Left cardiac atrium (tissue), 4 donors: Measurements from ENCODE around the gene RPL10. TPM values are rescaled to one million over a fixed set of nuclear protein-coding genes. Genes with fewer than 3 reads are reported as not detected.

Experiments used
- ATAC-seq, 2 donors: fragments of 200-7000 bp; cut with Tn5 transposase; one replicate each; pipeline ENCODE4 v1.9.1; 2020; ENCODE audit warnings: mild to moderate bottlenecking in 2 of 2, moderate library complexity in 2 of 2
- DNase-seq: peaks from one replicate; pipeline ENCODE4 v3.0.0-alpha.2; 2020
- intact Hi-C, 2 donors: fragments of 100-400 bp; cut with DNase I; formaldehyde crosslinking; loops; one replicate each; pipeline versions ENCODE4 v1.14.1 to v1.15.1; 2022 to 2023
- total RNA-seq, 2 donors: library from RNA; stranded (reverse); fragmentation: NEBNext Ultra II Directional; extraction: Animal tissue kit (Norgen Biotek cat#: 25700); gene quantifications; one replicate each; pipeline ENCODE4 v1.2.1, GENCODE V29; 2021
- donor health status: DM: no; HTN: yes; CAD: no.
- donor health status: DM: no; HTN: yes; CAD: no; lungs with severe emphysema.
- donor health status: DM: yes; HTN: yes; CAD: no.
- donor health status: Dilated cardiomyopathy.

Gene RPL10
- total RNA-seq, 2 donors from 2014 or later: 2,090 to 2,230 TPM

- peak; percentile 5 to 13 for ATAC-seq
- intact Hi-C loops: no loop called here
- peak; percentile 60 for DNase-seq
Measured at GRCh38 chrX:154412468-154412867, 14.3 kb downstream of the RPL10 start.

GRCh38 chrX:154413142-154413541 is 15.0 kb downstream of the RPL10 start:
- DNase-seq (no peak), ATAC-seq (no peak)
- intact Hi-C loops: no loop called here

- ATAC-seq (no peak), DNase-seq (no peak)
- intact Hi-C loops: no loop called here
Measured at GRCh38 chrX:154417157-154417556, 19.0 kb downstream of the RPL10 start.

GRCh38 chrX:154419189-154419588 is 21.0 kb downstream of the RPL10 start:
- DNase-seq: no peak
- no peak for ATAC-seq
- intact Hi-C loops: no loop called here

- peak; percentile 45 for DNase-seq
- peak; percentile 84 to 92 for ATAC-seq
- intact Hi-C loops: no loop called here
Measured at GRCh38 chrX:154419688-154420401, 21.7 kb downstream of the RPL10 start.

- no peak for DNase-seq
- ATAC-seq: peak; percentile 20 to 38
- intact Hi-C loops: no loop called here
Measured at GRCh38 chrX:154420402-154420756, 22.2 kb downstream of the RPL10 start.

GRCh38 chrX:154426916-154427770 is 29.0 kb downstream of the RPL10 start:
- intact Hi-C loops: no loop called here

GRCh38 chrX:154428176-154429171 is 30.3 kb downstream of the RPL10 start, which contains the start of gene ATP6AP1:
Gene ATP6AP1, plus strand, starts transcription at chrX:154428677. Its CDS starts 16 bp downstream, at chrX:154428693.
- ATAC-seq (peak; percentile 98 to 99), DNase-seq (peak; percentile 94)
- intact Hi-C loops: no loop called here

More at GRCh38 chrX:154426916-154427770, 29.0 kb downstream of the RPL10 start:
- DNase-seq (no peak), ATAC-seq (no peak)

GRCh38 chrX:154429711-154430110 is 31.5 kb downstream of the RPL10 start:
- intact Hi-C loops: no loop called here
- DNase-seq (no peak), ATAC-seq (no peak)

- ATAC-seq (no peak), DNase-seq (no peak)
- intact Hi-C loops: no loop called here
Measured at GRCh38 chrX:154430479-154430878, 32.3 kb downstream of the RPL10 start.

GRCh38 chrX:154430916-154431315 is 32.7 kb downstream of the RPL10 start:
- intact Hi-C loops: no loop called here
- no peak for DNase-seq
- no peak for ATAC-seq

GRCh38 chrX:154431341-154431740 is 33.2 kb downstream of the RPL10 start:
- ATAC-seq (no peak), DNase-seq (no peak)
- intact Hi-C loops: no loop called here

- ATAC-seq (no peak), DNase-seq (no peak)
- intact Hi-C loops: no loop called here
Measured at GRCh38 chrX:154432210-154432609, 34.0 kb downstream of the RPL10 start.

GRCh38 chrX:154433605-154434004 is 35.4 kb downstream of the RPL10 start:
- ATAC-seq: no peak
- intact Hi-C loops: no loop called here
- DNase-seq: no peak

- DNase-seq (no peak), ATAC-seq (no peak)
- intact Hi-C loops: no loop called here
Measured at GRCh38 chrX:154434394-154435168, 36.4 kb downstream of the RPL10 start.

GRCh38 chrX:154435171-154435733 is 37.1 kb downstream of the RPL10 start:
- intact Hi-C loops: no loop called here
- DNase-seq: no peak
- ATAC-seq: no peak

- DNase-seq (peak; percentile 53), ATAC-seq (peak; percentile 28 to 60)
- intact Hi-C loops: no loop called here
Measured at GRCh38 chrX:154436374-154436982, 38.3 kb downstream of the RPL10 start.
